NB4 (cell line): ENCODE data around the gene TNFRSF1A.

Experiments
- DNase-seq: peaks from one replicate; pipeline ENCODE4 v3.0.0; 2010; ENCODE audit warnings: low read depth
- H3K4me3 ChIP-seq: one replicate; pipeline ENCODE4 v1.5.1; 2011; ENCODE audit warnings: mild to moderate bottlenecking, low read depth, low read length, moderate library complexity
- MYC ChIP-seq: IDR thresholded peaks from 2 replicates; pipeline ENCODE4 v1.6.1; 2011; ENCODE audit warnings: low read depth, low read length
- POLR2A ChIP-seq: IDR thresholded peaks from 2 replicates; pipeline ENCODE4 v1.6.1; 2011; ENCODE audit warnings: mild to moderate bottlenecking; ENCODE audit not compliant: insufficient read length; ENCODE audit errors: extremely low read depth
- TF ChIP-seq, protein P1 (sequence below): IDR thresholded peaks from 2 replicates; pipeline ENCODE4 v1.6.1; 2011; ENCODE audit warnings: low read depth, low read length
- TF ChIP-seq, protein P2 (sequence below): IDR thresholded peaks from one replicate; pipeline ENCODE4 v1.5.1; 2012; ENCODE audit warnings: low read depth, low read length

Gene TNFRSF1A

DNA sequence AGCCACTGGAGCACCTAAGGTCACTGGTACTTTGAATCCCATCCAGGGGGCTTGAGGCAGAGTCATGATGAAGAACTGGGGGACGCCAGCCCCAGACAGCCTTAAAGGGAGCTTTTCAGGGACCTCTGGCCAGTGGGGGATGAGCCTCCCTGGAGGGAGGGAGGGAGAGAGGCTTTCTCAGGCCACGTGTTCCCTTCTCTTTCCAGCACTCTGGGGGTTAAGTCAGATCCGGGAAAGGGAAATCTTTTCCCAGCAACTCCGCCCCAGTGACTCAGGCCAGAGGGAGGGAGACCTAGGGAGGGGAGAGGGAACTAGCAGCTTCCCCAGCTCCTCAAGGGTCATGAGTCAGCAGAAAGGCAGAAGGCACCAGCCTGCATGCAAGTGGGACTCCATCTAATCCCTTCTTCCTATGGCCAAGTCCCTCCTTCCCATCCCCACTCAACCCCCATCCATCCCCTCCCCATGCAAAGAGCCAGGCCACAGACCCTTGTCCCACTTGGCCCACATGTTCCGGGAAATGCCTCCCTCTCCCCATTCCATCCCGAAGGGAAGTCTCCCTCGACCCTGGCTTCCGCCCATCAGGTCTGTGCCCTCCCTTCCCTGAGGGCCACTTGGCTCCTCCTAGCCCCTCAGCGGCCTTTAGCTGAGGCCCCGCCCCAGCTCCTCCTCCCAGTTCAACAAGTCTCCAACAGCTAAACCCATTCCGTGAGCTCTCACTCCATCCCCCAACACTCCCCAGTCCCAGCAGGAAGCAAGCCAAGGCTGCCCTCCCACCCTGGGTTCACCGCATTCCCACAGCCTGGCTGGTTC lies 5.6 kb downstream of the TNFRSF1A start:
- DNase-seq: peak; percentile 96
- no peak for TF ChIP-seq MYC
- TF ChIP-seq, protein P1, sequence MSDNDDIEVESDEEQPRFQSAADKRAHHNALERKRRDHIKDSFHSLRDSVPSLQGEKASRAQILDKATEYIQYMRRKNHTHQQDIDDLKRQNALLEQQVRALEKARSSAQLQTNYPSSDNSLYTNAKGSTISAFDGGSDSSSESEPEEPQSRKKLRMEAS: peak; percentile 66; the same call in 1 of the 2 replicates
- TF ChIP-seq POLR2A: peak; percentile 33
- TF ChIP-seq, protein P2, sequence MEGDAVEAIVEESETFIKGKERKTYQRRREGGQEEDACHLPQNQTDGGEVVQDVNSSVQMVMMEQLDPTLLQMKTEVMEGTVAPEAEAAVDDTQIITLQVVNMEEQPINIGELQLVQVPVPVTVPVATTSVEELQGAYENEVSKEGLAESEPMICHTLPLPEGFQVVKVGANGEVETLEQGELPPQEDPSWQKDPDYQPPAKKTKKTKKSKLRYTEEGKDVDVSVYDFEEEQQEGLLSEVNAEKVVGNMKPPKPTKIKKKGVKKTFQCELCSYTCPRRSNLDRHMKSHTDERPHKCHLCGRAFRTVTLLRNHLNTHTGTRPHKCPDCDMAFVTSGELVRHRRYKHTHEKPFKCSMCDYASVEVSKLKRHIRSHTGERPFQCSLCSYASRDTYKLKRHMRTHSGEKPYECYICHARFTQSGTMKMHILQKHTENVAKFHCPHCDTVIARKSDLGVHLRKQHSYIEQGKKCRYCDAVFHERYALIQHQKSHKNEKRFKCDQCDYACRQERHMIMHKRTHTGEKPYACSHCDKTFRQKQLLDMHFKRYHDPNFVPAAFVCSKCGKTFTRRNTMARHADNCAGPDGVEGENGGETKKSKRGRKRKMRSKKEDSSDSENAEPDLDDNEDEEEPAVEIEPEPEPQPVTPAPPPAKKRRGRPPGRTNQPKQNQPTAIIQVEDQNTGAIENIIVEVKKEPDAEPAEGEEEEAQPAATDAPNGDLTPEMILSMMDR: no peak
- peak overlapping the region; percentile 98 for H3K4me3 ChIP-seq

DNA sequence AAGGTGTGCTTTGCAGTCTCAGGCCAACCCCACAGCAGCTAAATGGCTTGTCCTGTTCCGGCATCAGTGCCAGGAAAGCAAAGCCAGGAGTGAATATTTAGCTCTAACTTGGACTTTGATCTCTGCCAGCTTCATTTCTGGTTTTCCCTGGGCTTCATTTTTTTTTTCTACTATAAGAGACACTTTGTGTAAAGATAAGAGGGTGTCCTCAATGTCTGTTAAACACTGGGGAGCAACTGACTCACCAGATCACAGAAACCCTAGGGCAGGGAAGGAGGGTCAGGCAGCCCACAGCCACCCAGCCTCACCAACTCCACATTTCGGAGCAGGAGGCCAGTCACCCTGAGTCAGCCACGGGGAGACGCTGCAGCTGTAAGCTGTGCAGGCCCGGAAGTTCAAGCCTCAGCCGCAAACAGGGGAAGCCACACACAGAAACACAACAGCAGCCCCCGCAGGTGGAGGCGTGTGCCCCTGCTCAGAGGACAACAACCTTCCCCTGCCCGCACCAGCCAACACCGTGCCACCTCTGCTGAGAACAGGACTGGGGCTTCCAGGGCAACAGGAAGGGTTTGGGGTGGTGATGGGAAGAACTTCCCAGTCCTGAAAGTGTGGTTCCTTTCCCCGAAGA lies 6.3 kb downstream of the TNFRSF1A start:
- H3K4me3 ChIP-seq: peak overlapping the region; percentile 98
- DNase-seq: peak; percentile 94
- peak; percentile 91 for TF ChIP-seq MYC
- TF ChIP-seq, protein P1: peak; percentile 92
- TF ChIP-seq, protein P2: peak; percentile 57
- TF ChIP-seq POLR2A: no peak

DNA sequence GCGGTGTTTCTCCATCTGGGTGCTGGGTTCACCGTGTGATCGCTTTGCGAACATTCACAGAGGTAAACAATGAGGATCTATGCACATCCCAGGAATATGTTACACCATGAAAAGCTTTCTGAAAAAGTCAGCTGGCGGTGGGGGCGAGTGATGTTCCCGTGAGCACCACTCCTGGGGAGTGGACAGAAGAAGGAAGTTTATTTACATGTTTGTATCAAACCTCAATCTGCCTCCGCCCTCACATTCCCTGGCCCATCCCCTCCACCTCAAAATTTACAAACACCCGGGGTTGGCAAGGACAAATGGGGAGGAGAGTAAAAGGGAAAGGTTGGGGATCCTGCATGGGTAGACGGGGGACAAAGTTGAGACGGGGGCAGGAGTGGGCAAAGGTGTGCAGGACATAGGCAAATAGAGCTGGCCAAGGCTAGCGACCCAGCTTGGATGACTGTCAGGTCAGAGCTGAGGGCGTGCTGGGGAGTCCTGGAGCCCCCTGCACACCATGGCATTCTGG lies 6.9 kb downstream of the TNFRSF1A start:
- no peak for DNase-seq
- TF ChIP-seq, protein P1: no peak
- no peak for TF ChIP-seq MYC
- TF ChIP-seq POLR2A: no peak
- TF ChIP-seq, protein P2: no peak
- peak overlapping the region; percentile 98 for H3K4me3 ChIP-seq

DNA sequence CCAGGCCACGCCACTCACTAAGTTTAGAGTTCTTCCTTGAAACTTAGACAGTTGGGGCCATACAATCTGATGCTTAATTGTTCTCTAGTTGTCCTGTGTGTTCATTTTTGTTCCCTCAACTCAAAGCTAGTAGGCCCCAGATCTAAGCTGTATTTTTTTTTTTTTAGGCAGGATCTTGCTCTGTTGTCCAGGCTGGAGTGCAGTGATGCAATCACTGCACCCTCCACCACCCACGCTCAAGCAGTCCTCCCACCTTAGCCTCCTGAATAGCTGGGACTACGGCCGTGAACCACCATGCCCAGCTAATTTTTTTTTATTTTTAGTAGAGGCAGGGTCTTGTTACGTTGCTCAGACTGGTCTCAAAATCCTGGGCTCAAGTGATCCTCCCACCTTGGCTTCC lies 7.5 kb downstream of the TNFRSF1A start:
- no peak overlapping the region for H3K4me3 ChIP-seq
- DNase-seq: no peak
- TF ChIP-seq, protein P2: no peak
- no peak for TF ChIP-seq MYC
- TF ChIP-seq, protein P1: no peak
- no peak for TF ChIP-seq POLR2A

DNA sequence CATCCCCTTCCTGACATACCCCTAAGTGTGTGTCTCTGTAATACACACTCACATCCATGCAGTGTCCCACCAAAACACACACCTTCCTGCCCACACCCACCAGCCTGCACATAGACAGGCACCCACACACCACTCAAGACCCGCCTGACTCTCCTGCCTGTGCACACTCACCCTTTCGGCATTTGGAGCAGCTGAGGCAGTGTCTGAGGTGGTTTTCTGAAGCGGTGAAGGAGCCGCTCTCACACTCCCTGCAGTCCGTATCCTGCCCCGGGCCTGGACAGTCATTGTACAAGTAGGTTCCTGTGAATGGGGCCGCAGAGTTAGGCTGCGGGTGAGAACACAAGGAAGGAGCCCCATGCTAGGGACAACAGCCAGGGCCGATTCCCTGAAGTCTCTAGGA lies 8.3 kb downstream of the TNFRSF1A start:
- TF ChIP-seq POLR2A (no peak), MYC (no peak)
- TF ChIP-seq, protein P2: no peak
- TF ChIP-seq, protein P1: no peak
- no peak for DNase-seq
- H3K4me3 ChIP-seq: no peak overlapping the region
